Measurements from ENCODE around the gene MTMR1. TPM values are rescaled to one million over a fixed set of nuclear protein-coding genes. Genes with fewer than 3 reads are reported as not detected.

MTMR1 gene
- total and polyA plus RNA-seq, 2 donors (not counting 3 experiments of a cell fraction or from before 2014, with no cell fraction given) = 17.1 to 20.3 TPM

GRCh38 chrX:150768580-150769190, 75.5 kb downstream of the MTMR1 start:
- Histone ChIP-seq H3K27ac (ENCODE audit: insufficient read depth, low read depth, low read length) (no peak overlapping the region), H3K9me1 (replicated peaks; ENCODE audit: control insufficient read depth, extremely low read depth, insufficient read depth, low read length) (no peaks in the 10 kb centered on the region), H2AFZ (ENCODE audit: low read depth, low read length) (no peak overlapping the region), H3K4me2 (ENCODE audit: insufficient read depth, low read length) (no peak overlapping the region), H3K79me2 (ENCODE audit: control insufficient read depth, insufficient read depth, low read length) (no peaks in the 10 kb centered on the region), H3K9ac (replicated peaks; ENCODE audit: extremely low read depth, insufficient read depth, low read length) (no peak overlapping the region), H3K9me3 (replicated peaks; ENCODE audit: control insufficient read depth, insufficient read depth, low read length) (no peaks in the 10 kb centered on the region), H3K27me3 (ENCODE audit: control insufficient read depth in 2 of 2, insufficient read depth in 2 of 2, low read length in 2 of 2) (no peaks in the 10 kb centered on the region), H3K4me3 (replicated peaks in 1 of 3; ENCODE audit: insufficient read depth in 1 of 3, low read depth in 1 of 3, low read length in 3 of 3) (no peak overlapping the region), H4K20me1 (replicated peaks; ENCODE audit: control insufficient read depth, extremely low read depth, insufficient read depth, low read length) (no peaks in the 10 kb centered on the region), H3K36me3 (ENCODE audit: control insufficient read depth in 2 of 2, extremely low read depth in 1 of 2, insufficient read depth in 2 of 2, low read length in 2 of 2) (no peaks in the 10 kb centered on the region), H3K4me1 (ENCODE audit: control insufficient read depth, extremely low read depth, insufficient read depth, low read length) (no peaks in the 10 kb centered on the region)
- FAIRE-seq (no peak), DNase-seq (ENCODE audit: low read depth, low spot score) (no peak)
- intact Hi-C loops (cut with micrococcal nuclease) = no loop called here
- TF ChIP-seq POLR2AphosphoS5 (IDR thresholded peaks at IDR 0.05; ENCODE audit: insufficient read depth, low read depth, low read length) = no peak
- no peak for TF ChIP-seq GATA2 (IDR thresholded peaks at IDR 0.05; ENCODE audit: insufficient read depth, insufficient read length, low read depth, low read length)
- TF ChIP-seq, protein P1, sequence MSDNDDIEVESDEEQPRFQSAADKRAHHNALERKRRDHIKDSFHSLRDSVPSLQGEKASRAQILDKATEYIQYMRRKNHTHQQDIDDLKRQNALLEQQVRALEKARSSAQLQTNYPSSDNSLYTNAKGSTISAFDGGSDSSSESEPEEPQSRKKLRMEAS (IDR thresholded peaks at IDR 0.05; ENCODE audit: insufficient read depth, insufficient read length) = no peak
- TF ChIP-seq JUN (IDR thresholded peaks at IDR 0.05; ENCODE audit: borderline replicate concordance, insufficient read depth, insufficient read length, low read depth) = no peak
- no peak for TF ChIP-seq MYC (IDR thresholded peaks at IDR 0.05; ENCODE audit: low read depth, low read length)
- no peak for TF ChIP-seq FOS (IDR thresholded peaks at IDR 0.05; ENCODE audit: borderline replicate concordance, insufficient read depth, low read length)
- TF ChIP-seq EZH2 (IDR thresholded peaks at IDR 0.05; ENCODE audit: borderline replicate concordance, low read depth, low read length, severe bottlenecking) = no peak
- no peak for TF ChIP-seq CTCF (IDR thresholded peaks at IDR 0.05; ENCODE audit: extremely low read depth in 1 of 2, insufficient read depth in 1 of 2, low read depth in 1 of 2, low read length in 2 of 2)
- TF ChIP-seq POLR2A (IDR thresholded peaks at IDR 0.05; ENCODE audit: low read depth, low read length) = no peak
- ChIA-PET CTCF (interaction anchor here (5.6 kb wide), 1 partner anchor 313 kb away, joined by 315 read pairs; no protein-coding TSS in a partner anchor), POLR2A (no interaction called here)
- dilution Hi-C loops (cut with MboI; ENCODE audit: extremely low pct_ligation_motif_present, low sequenced_read_pairs) = no loop called here
- TSS peak; percentile 22 for BruUV-seq (replicated peaks)

All from endothelial cell of umbilical vein (primary cell).